ENCODE results near the gene MRPL24.

DNA sequence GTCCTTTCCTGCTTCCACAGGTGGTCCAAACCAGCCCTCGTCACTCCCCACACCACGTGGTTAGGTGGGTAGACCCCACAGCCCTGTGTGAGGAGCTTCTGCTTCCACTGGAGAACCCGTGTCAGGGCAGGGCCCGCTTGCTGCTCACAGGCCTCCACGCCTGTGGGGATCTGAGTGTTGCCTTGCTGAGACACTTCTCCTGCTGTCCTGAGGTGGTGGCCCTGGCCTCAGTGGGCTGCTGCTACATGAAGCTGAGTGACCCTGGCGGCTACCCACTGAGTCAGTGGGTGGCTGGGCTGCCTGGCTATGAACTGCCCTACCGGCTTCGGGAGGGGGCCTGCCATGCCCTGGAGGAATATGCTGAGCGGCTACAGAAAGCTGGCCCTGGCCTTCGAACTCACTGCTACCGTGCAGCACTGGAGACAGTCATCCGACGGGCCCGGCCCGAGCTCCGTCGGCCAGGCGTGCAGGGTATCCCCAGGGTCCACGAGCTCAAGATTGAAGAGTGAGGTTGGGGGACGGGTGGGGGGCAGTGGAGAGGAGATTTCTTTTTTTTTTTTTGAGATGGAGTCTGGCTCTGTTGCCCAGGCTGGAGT lies 6.8 kb downstream of the MRPL24 start:
- TF ChIP-seq, protein P1, sequence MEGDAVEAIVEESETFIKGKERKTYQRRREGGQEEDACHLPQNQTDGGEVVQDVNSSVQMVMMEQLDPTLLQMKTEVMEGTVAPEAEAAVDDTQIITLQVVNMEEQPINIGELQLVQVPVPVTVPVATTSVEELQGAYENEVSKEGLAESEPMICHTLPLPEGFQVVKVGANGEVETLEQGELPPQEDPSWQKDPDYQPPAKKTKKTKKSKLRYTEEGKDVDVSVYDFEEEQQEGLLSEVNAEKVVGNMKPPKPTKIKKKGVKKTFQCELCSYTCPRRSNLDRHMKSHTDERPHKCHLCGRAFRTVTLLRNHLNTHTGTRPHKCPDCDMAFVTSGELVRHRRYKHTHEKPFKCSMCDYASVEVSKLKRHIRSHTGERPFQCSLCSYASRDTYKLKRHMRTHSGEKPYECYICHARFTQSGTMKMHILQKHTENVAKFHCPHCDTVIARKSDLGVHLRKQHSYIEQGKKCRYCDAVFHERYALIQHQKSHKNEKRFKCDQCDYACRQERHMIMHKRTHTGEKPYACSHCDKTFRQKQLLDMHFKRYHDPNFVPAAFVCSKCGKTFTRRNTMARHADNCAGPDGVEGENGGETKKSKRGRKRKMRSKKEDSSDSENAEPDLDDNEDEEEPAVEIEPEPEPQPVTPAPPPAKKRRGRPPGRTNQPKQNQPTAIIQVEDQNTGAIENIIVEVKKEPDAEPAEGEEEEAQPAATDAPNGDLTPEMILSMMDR (IDR thresholded peaks at IDR 0.05; ENCODE audit: low read depth, low read length, poor library complexity, severe bottlenecking) = no peak
- TF ChIP-seq EZH2phosphoT487 (IDR thresholded peaks at IDR 0.05; ENCODE audit: borderline replicate concordance, low read length) = no peak
